K562 (cell line): ENCODE data around the gene RNF13. TPM values are rescaled to one million over a fixed set of nuclear protein-coding genes. Genes with fewer than 3 reads are reported as not detected.

Experiments used
- ATAC-seq: fragments of 200-7000 bp; cut with Tn5 transposase; 3 replicates; pipeline ENCODE4 v1.9.1; 2020; ENCODE audit warnings: moderate library complexity
- BruUV-seq: library from RNA; stranded (reverse); fragments of 400-500 nt; replicated peaks from 2 replicates; lab custom pipeline; 2021; lab: Mats Ljungman, UMichigan
- CTCF ChIA-PET: fragments of 300-600 bp; formaldehyde crosslinking; extraction: SDS; loops from one replicate; lab custom pipeline; 2021; ENCODE audit warnings: low intra/inter-chr PET ratio; lab: Yijun Ruan, JAX
- POLR2A ChIA-PET: fragments of 300-600, 350-650 bp; sonication (Branson Sonifier 250); formaldehyde crosslinking; extraction: SDS; loops from one replicate; lab custom pipeline; 2021; ENCODE audit warnings: antibody characterized with exemption, inconsistent platforms; lab: Yijun Ruan, JAX
- DNase-seq, 4 experiments: peaks; one replicate each; pipeline versions ENCODE4 v3.0.0 to v3.0.0-alpha.2; 2011 to 2018; ENCODE audit warnings: low spot score in 3 of 4, mixed read lengths in 3 of 4; ENCODE audit errors: extremely low read depth in 1 of 4
- FAIRE-seq: peaks from 2 replicates; lab custom pipeline; 2011; peaks lifted over from hg19 to GRCh38; lab: Jason Lieb, UNC
- H2AFZ ChIP-seq: 2 replicates; pipeline ENCODE4 v1.6.0; 2011; ENCODE audit warnings: low read depth, low read length, control low read depth, inconsistent platforms
- H3K27ac ChIP-seq: fragments of 200-600 bp; 3 replicates; pipeline ENCODE4 v1.8.0; 2011; ENCODE audit warnings: low read depth, mild to moderate bottlenecking, control low read depth, inconsistent platforms, low read length, moderate library complexity, mixed read lengths; ENCODE audit errors: extremely low read depth
- H3K27me3 ChIP-seq, 2 experiments: fragments of 300-600 bp in 1 of 2; 2 replicates in 1 of 2; 3 replicates in 1 of 2; pipeline versions ENCODE4 v1.6.0 to v1.8.0; 2011; ENCODE audit warnings: inconsistent platforms in 2 of 2, low read length in 2 of 2, mild to moderate bottlenecking in 1 of 2, mixed read lengths in 1 of 2, moderate library complexity in 1 of 2; ENCODE audit not compliant: control insufficient read depth in 2 of 2, insufficient read depth in 2 of 2
- H3K36me3 ChIP-seq: fragments of 300-600 bp; 3 replicates; pipeline ENCODE4 v1.8.0; 2011; ENCODE audit warnings: mild to moderate bottlenecking, low read length, inconsistent platforms; ENCODE audit not compliant: control insufficient read depth, insufficient read depth
- H3K4me1 ChIP-seq, 2 experiments: fragments of 200-600 bp in 1 of 2; replicated peaks in 1 of 2; 2 replicates in 1 of 2; 3 replicates in 1 of 2; pipeline versions ENCODE4 v1.5.1 to v1.8.0; 2011; ENCODE audit warnings: inconsistent platforms in 2 of 2, low read length in 2 of 2, mild to moderate bottlenecking in 1 of 2, mixed read lengths in 1 of 2, moderate library complexity in 1 of 2; ENCODE audit not compliant: control insufficient read depth in 2 of 2, insufficient read depth in 2 of 2
- H3K4me2 ChIP-seq: 2 replicates; pipeline ENCODE4 v1.6.1; 2011; ENCODE audit warnings: low read length, control low read depth, inconsistent platforms, mixed read lengths; ENCODE audit not compliant: insufficient read depth
- H3K4me3 ChIP-seq: fragments of 200-600 bp; sonication (generic), shearing (Covaris generic); 2 replicates; pipeline ENCODE4 v1.5.1; 2016; ENCODE audit warnings: control low read depth, inconsistent platforms
- H3K79me2 ChIP-seq: fragments of 200-600 bp; 3 replicates; pipeline ENCODE4 v1.8.0; 2011; ENCODE audit warnings: low read length, inconsistent platforms; ENCODE audit not compliant: control insufficient read depth, insufficient read depth
- H3K9ac ChIP-seq, 2 experiments: 2 replicates each; pipeline versions ENCODE4 v1.6.0 to v1.6.1; 2011; ENCODE audit warnings: low read depth in 2 of 2, low read length in 2 of 2, control low read depth in 1 of 2, inconsistent platforms in 1 of 2, mild to moderate bottlenecking in 1 of 2, mixed read lengths in 1 of 2; ENCODE audit not compliant: insufficient read depth in 1 of 2
- H3K9me1 ChIP-seq: one replicate; pipeline ENCODE4 v1.6.0; 2011; ENCODE audit warnings: inconsistent platforms, mild to moderate bottlenecking, low read length, moderate library complexity; ENCODE audit not compliant: control insufficient read depth, insufficient read depth
- H3K9me3 ChIP-seq: replicated peaks from 2 replicates; pipeline ENCODE4 v1.5.1; 2011; ENCODE audit warnings: low read depth, low read length, inconsistent platforms; ENCODE audit not compliant: control insufficient read depth, insufficient read depth
- H4K20me1 ChIP-seq: replicated peaks from 2 replicates; pipeline ENCODE4 v1.6.1; 2011; ENCODE audit warnings: low read length, inconsistent platforms, mixed read lengths; ENCODE audit not compliant: control insufficient read depth, insufficient read depth
- DNMT1 ChIP-seq: fragments of 450-650 bp; IDR thresholded peaks from 2 replicates; pipeline ENCODE4 v1.6.1; 2016; ENCODE audit warnings: antibody characterized with exemption, mild to moderate bottlenecking
- MBD2 ChIP-seq: sonication (generic); IDR thresholded peaks from 2 replicates; pipeline ENCODE4 v1.6.1; 2016; ENCODE audit warnings: low read depth, borderline replicate concordance
- NR1H2 ChIP-seq: sonication (generic); formaldehyde crosslinking; IDR thresholded peaks from 2 replicates; pipeline ENCODE4 v1.4.0; 2020; ENCODE audit warnings: mild to moderate bottlenecking, missing genetic modification reagents
- POLR2B ChIP-seq: fragments of 450-650 bp; IDR thresholded peaks from 2 replicates; pipeline ENCODE4 v1.6.1; 2018; ENCODE audit warnings: low read depth; ENCODE audit not compliant: partially characterized antibody
- SREBF2 ChIP-seq: sonication (generic); formaldehyde crosslinking; IDR thresholded peaks from 2 replicates; pipeline ENCODE4 v1.4.0; 2020; ENCODE audit warnings: mild to moderate bottlenecking, missing genetic modification reagents
- WGBS: fragments of 100-300 bp; shearing (Covaris generic); methylation state at CpG from one replicate; pipeline ENCODE4 v1.1.6; 2016; ENCODE audit warnings: low coverage, mixed read lengths; ENCODE audit not compliant: insufficient coverage; ENCODE audit errors: missing lambda C conversion rate; 5-methylcytosine and 5-hydroxymethylcytosine counted together
- in situ Hi-C: fragments of 300-500 bp; cut with MboI; formaldehyde crosslinking; loops from 4 replicates; pipeline ENCODE4 v1.15.0; 2018; ENCODE audit warnings: inconsistent platforms, mixed read lengths
- intact Hi-C: fragments of 100-400 bp; cut with micrococcal nuclease; formaldehyde crosslinking; loops from 2 replicates; pipeline ENCODE4 v1.14.2; 2022
- polyA plus RNA-seq, 8 experiments: library from polyadenylated mRNA; depleted of rRNA in 4 of 8; stranded (reverse) in 5 of 8; unstranded in 3 of 8; fragments of >200 nt; fragmentation: Nextera tagmentation in 2 of 8; fragmentation: Illumina TruSeq in 1 of 8; extraction: Ambion mirVana in 2 of 8; extraction: Trizol in 1 of 8; gene quantifications; 2 replicates each; pipeline versions ENCODE4 v1.2.1 to v1.2.3, GENCODE V29; 2011 to 2014; ENCODE audit warnings: inconsistent platforms in 1 of 8, missing spikeins in 1 of 8
- total RNA-seq, 7 experiments: library from RNA; depleted of rRNA in 6 of 7; stranded (reverse); fragments of >200 nt in 6 of 7; fragmentation: Illumina TruSeq in 2 of 7; extraction: Trizol in 2 of 7; gene quantifications; 2 replicates each; pipeline versions ENCODE4 v1.2.1 to v1.2.3, GENCODE V29; 2011 to 2021; ENCODE audit warnings: low replicate concordance in 1 of 7
- TF ChIP-seq, protein P1 (sequence below): fragments of 250-450 bp; sonication (Bioruptor Pico); IDR thresholded peaks from 2 replicates; pipeline ENCODE4 v1.8.0; 2022; ENCODE audit warnings: moderate library complexity, mild to moderate bottlenecking, inconsistent platforms
- TF ChIP-seq, protein P2 (sequence below): fragments of 200-400 bp; formaldehyde crosslinking; IDR thresholded peaks from 2 replicates; pipeline ENCODE4 v1.6.1; 2017; ENCODE audit warnings: mild to moderate bottlenecking, low read depth, low read length, moderate library complexity
- TF ChIP-seq, protein P3 (sequence below): fragments of 250-450 bp; sonication (Bioruptor Pico); IDR thresholded peaks from 2 replicates; pipeline ENCODE4 v1.8.0; 2021; ENCODE audit warnings: borderline replicate concordance, mild to moderate bottlenecking, moderate library complexity; ENCODE audit not compliant: poor library complexity, severe bottlenecking

The RNF13 gene
- total and polyA plus RNA-seq, 9 of the 15 experiments (the other 6 are each of a cell fraction or from before 2014, with no cell fraction given), result 12.7 to 35.8 (median 18.9) TPM

DNA sequence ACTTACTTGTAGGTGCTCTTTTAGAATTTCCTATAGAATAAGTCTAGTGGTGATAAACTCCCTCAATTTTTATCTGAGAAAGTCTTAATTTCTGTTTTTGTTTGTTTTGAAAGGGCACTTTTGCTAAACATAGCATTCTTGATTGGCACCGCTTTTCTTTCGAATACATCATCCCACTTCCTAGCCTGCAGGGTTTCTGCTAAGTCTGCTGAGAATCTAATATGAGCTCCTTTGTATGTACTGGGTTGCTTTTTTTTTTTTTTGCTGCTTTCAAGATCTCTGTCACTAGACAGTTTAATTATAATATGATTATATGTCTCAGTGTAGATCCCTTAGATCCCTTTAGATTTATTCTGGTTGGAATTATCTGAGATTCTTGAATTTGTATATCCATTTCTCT, 136.2 kb downstream of the RNF13 start:
- Histone ChIP-seq H3K4me1 (no peaks in the 10 kb centered on the region), H3K9me3 (no peaks in the 10 kb centered on the region), H3K79me2 (no peaks in the 10 kb centered on the region), H2AFZ (no peak overlapping the region), H4K20me1 (no peaks in the 10 kb centered on the region), H3K27ac (no peak overlapping the region), H3K27me3 (no peaks in the 10 kb centered on the region), H3K4me2 (no peak overlapping the region), H3K36me3 (no peaks in the 10 kb centered on the region), H3K9ac (no peak overlapping the region), H3K9me1 (no peaks in the 10 kb centered on the region), H3K4me3 (no peak overlapping the region)
- DNase-seq (no peak), ATAC-seq (no peak), FAIRE-seq (no peak)
- in situ Hi-C loops, result no loop called here
- ChIA-PET POLR2A (no interaction called here), CTCF (no interaction called here)
- TF ChIP-seq NR1H2 (CRISPR knock-in tag) (no peak), SREBF2 (CRISPR knock-in tag) (no peak), POLR2B (no peak), MBD2 (no peak)
- TF ChIP-seq, protein P1, sequence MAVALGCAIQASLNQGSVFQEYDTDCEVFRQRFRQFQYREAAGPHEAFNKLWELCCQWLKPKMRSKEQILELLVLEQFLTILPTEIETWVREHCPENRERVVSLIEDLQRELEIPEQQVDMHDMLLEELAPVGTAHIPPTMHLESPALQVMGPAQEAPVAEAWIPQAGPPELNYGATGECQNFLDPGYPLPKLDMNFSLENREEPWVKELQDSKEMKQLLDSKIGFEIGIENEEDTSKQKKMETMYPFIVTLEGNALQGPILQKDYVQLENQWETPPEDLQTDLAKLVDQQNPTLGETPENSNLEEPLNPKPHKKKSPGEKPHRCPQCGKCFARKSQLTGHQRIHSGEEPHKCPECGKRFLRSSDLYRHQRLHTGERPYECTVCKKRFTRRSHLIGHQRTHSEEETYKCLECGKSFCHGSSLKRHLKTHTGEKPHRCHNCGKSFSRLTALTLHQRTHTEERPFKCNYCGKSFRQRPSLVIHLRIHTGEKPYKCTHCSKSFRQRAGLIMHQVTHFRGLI, result no peak
- BruUV-seq, result no TSS peak
- WGBS, result 73% methylated on average over 2 of the region's 2 CpGs
- intact Hi-C loops, result no loop called here

DNA sequence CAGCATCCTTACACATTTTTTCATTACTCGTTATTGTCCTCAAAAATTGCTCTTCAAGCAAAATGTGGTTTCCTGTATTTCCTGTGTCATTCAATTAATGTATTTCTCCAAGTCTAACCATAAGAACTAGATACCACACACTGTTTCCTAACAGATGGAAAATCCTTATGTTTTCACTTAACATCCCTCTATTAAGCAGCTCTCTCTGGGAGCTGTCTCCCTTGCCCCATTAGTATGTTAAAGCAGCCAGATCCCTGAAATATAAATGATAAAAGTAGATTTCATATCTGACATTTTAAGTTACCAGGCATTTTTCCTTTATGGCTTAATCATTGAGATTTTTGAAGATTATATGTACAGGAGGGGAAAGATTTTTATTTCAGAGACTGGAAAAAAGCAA, 141.8 kb downstream of the RNF13 start:
- Histone ChIP-seq H3K27ac (no peak overlapping the region), H2AFZ (no peak overlapping the region), H3K4me3 (no peak overlapping the region), H3K9ac (no peak overlapping the region), H4K20me1 (no peaks in the 10 kb centered on the region), H3K9me1 (no peaks in the 10 kb centered on the region), H3K4me2 (no peak overlapping the region), H3K9me3 (no peaks in the 10 kb centered on the region), H3K79me2 (no peaks in the 10 kb centered on the region), H3K27me3 (no peaks in the 10 kb centered on the region), H3K36me3 (no peaks in the 10 kb centered on the region), H3K4me1 (no peaks in the 10 kb centered on the region)
- intact Hi-C loops, result no loop called here
- WGBS, result 9% methylated on average over 1 of the region's 1 CpG
- POLR2A ChIA-PET, result interaction anchor here (0.7 kb wide), 1 partner anchor 182 kb away, joined by 3 read pairs; no protein-coding TSS in a partner anchor
- DNase-seq (no peak), FAIRE-seq (no peak), ATAC-seq (no peak)
- CTCF ChIA-PET, result no interaction called here
- in situ Hi-C loops, result loop anchor here (10.0 to 25.0 kb wide), 2 partner anchors 240 to 557 kb away; no protein-coding TSS in a partner anchor
- BruUV-seq, result no TSS peak
- TF ChIP-seq, protein P2, sequence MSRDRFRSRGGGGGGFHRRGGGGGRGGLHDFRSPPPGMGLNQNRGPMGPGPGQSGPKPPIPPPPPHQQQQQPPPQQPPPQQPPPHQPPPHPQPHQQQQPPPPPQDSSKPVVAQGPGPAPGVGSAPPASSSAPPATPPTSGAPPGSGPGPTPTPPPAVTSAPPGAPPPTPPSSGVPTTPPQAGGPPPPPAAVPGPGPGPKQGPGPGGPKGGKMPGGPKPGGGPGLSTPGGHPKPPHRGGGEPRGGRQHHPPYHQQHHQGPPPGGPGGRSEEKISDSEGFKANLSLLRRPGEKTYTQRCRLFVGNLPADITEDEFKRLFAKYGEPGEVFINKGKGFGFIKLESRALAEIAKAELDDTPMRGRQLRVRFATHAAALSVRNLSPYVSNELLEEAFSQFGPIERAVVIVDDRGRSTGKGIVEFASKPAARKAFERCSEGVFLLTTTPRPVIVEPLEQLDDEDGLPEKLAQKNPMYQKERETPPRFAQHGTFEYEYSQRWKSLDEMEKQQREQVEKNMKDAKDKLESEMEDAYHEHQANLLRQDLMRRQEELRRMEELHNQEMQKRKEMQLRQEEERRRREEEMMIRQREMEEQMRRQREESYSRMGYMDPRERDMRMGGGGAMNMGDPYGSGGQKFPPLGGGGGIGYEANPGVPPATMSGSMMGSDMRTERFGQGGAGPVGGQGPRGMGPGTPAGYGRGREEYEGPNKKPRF, result no peak
- TF ChIP-seq, protein P3, sequence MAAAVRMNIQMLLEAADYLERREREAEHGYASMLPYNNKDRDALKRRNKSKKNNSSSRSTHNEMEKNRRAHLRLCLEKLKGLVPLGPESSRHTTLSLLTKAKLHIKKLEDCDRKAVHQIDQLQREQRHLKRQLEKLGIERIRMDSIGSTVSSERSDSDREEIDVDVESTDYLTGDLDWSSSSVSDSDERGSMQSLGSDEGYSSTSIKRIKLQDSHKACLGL (CRISPR knock-in tag), result no peak
- no peak for TF ChIP-seq DNMT1
